Fibroblast of lung (primary cell): ENCODE data around the gene BIVM. TPM values are rescaled to one million over a fixed set of nuclear protein-coding genes. Genes with fewer than 3 reads are reported as not detected.

ENCODE experiments used
- DNase-seq, 2 donors: peaks; one replicate each; pipeline versions ENCODE4 v3.0.0 to v3.0.0-alpha.2; 2010; ENCODE audit warnings: low read depth in 2 of 2
- H2AFZ ChIP-seq: 2 replicates; pipeline ENCODE4 v1.5.1; 2012; ENCODE audit warnings: low read length, control low read depth, inconsistent platforms
- H3K27ac ChIP-seq: 2 replicates; pipeline ENCODE4 v1.5.1; 2011; ENCODE audit warnings: low read length, control low read depth; ENCODE audit not compliant: insufficient read depth
- H3K27me3 ChIP-seq: 2 replicates; pipeline ENCODE4 v1.5.1; 2011; ENCODE audit warnings: mild to moderate bottlenecking, low read length; ENCODE audit not compliant: control insufficient read depth, insufficient read depth
- H3K36me3 ChIP-seq: 2 replicates; pipeline ENCODE4 v1.5.1; 2011; ENCODE audit warnings: low read length; ENCODE audit not compliant: control insufficient read depth, insufficient read depth
- H3K4me1 ChIP-seq: 2 replicates; pipeline ENCODE4 v1.5.1; 2011; ENCODE audit warnings: low read length; ENCODE audit not compliant: control insufficient read depth, insufficient read depth; ENCODE audit errors: extremely low read depth
- H3K4me2 ChIP-seq: 2 replicates; pipeline ENCODE4 v1.5.1; 2011; ENCODE audit warnings: low read length, control low read depth; ENCODE audit not compliant: insufficient read depth; ENCODE audit errors: extremely low read depth
- H3K4me3 ChIP-seq, 4 experiments: fragments of 200-600 bp in 1 of 4; sonication (generic) in 1 of 4; replicated peaks in 1 of 4; 2 replicates each; pipeline ENCODE4 v1.5.1; 2011 to 2016; ENCODE audit warnings: low read length in 4 of 4, low read depth in 3 of 4, mild to moderate bottlenecking in 3 of 4, control low read depth in 2 of 4, inconsistent platforms in 1 of 4, mixed read lengths in 1 of 4; ENCODE audit not compliant: insufficient read depth in 1 of 4; ENCODE audit errors: control extremely low read depth in 1 of 4
- H3K79me2 ChIP-seq: 2 replicates; pipeline ENCODE4 v1.5.1; 2012; ENCODE audit warnings: mild to moderate bottlenecking, low read length, inconsistent platforms; ENCODE audit not compliant: control insufficient read depth, insufficient read depth
- H3K9ac ChIP-seq: 2 replicates; pipeline ENCODE4 v1.5.1; 2011; ENCODE audit warnings: mild to moderate bottlenecking, low read length, control low read depth; ENCODE audit not compliant: insufficient read depth
- H3K9me3 ChIP-seq: 2 replicates; pipeline ENCODE4 v1.5.1; 2012; ENCODE audit warnings: low read depth, low read length; ENCODE audit not compliant: control insufficient read depth, insufficient read depth
- H4K20me1 ChIP-seq: 2 replicates; pipeline ENCODE4 v1.5.1; 2011; ENCODE audit warnings: low read length; ENCODE audit not compliant: control insufficient read depth, insufficient read depth; ENCODE audit errors: extremely low read depth
- CTCF ChIP-seq, 2 donors: IDR thresholded peaks in 1 of 2; conservative IDR thresholded peaks in 1 of 2; 1 replicate in 1 of 2; 2 replicates in 1 of 2; pipeline ENCODE4 v1.5.1; 2011 to 2012; ENCODE audit warnings: low read length in 2 of 2, control low read depth in 1 of 2, inconsistent platforms in 1 of 2, low read depth in 1 of 2, mild to moderate bottlenecking in 1 of 2
- EZH2 ChIP-seq: IDR thresholded peaks from 2 replicates; pipeline ENCODE4 v1.5.1; 2012; ENCODE audit warnings: low read length, control low read depth, mild to moderate bottlenecking; ENCODE audit errors: missing control alignments
- polyA plus RNA-seq, 2 donors: library from polyadenylated mRNA; depleted of rRNA in 1 of 2; stranded (reverse) in 1 of 2; unstranded in 1 of 2; fragments of >200 nt; gene quantifications; 2 replicates each; pipeline ENCODE4 v1.2.1, GENCODE V29; 2011 to 2012; ENCODE audit warnings: missing spikeins in 1 of 2
- total RNA-seq: library from RNA; depleted of rRNA; stranded (reverse); fragments of >200 nt; gene quantifications from 2 replicates; pipeline ENCODE4 v1.2.1, GENCODE V29; 2014

Gene BIVM
- total and polyA plus RNA-seq, 2 donors (not counting 1 experiment from before 2014, with no cell fraction given), result 22.3 to 22.4 TPM

- H3K27ac ChIP-seq, result peak overlapping the region; percentile 88
- peak overlapping the region; percentile 73 to 95 (median 86) for H3K4me3 ChIP-seq
- DNase-seq, result no peak
- H3K9ac ChIP-seq, result peak overlapping the region; percentile 83
- no peaks in the 10 kb centered on the region for H3K36me3 ChIP-seq
- peaks cover 3% of the 10 kb centered on the region for H3K4me1 ChIP-seq
- H3K27me3 ChIP-seq, result no peaks in the 10 kb centered on the region
- no peaks in the 10 kb centered on the region for H3K9me3 ChIP-seq
- H3K4me2 ChIP-seq, result peak overlapping the region; percentile 96
- no peaks in the 10 kb centered on the region for H4K20me1 ChIP-seq
- TF ChIP-seq CTCF (conservative IDR thresholded peaks at IDR 0.05 in 1 of 2, IDR thresholded peaks at IDR 0.05 in 1 of 2; ENCODE audit: low read depth in 1 of 2, low read length in 2 of 2) (no peak), EZH2 (no peak)
- peaks cover 21% of the 10 kb centered on the region for H3K79me2 ChIP-seq
- peak overlapping the region; percentile 99 for H2AFZ ChIP-seq
Observed at GRCh38 chr13:102774214-102774568, 24.7 kb upstream of the BIVM start.

- Histone ChIP-seq H3K4me1 (peaks cover 3% of the 10 kb centered on the region), H2AFZ (no peak overlapping the region), H3K4me2 (no peak overlapping the region), H3K27me3 (no peaks in the 10 kb centered on the region), H3K9ac (no peak overlapping the region), H3K79me2 (peaks cover 21% of the 10 kb centered on the region), H4K20me1 (no peaks in the 10 kb centered on the region), H3K27ac (no peak overlapping the region), H3K36me3 (no peaks in the 10 kb centered on the region), H3K9me3 (no peaks in the 10 kb centered on the region), H3K4me3 (no peak overlapping the region)
- no peak for DNase-seq
- no peak for TF ChIP-seq EZH2
- no peak for TF ChIP-seq CTCF (conservative IDR thresholded peaks at IDR 0.05 in 1 of 2, IDR thresholded peaks at IDR 0.05 in 1 of 2; ENCODE audit: low read depth in 1 of 2, low read length in 2 of 2)
Observed at GRCh38 chr13:102774591-102775520, 24.1 kb upstream of the BIVM start.

GRCh38 chr13:102776271-102776670 is 22.6 kb upstream of the BIVM start:
- TF ChIP-seq CTCF (conservative IDR thresholded peaks at IDR 0.05 in 1 of 2, IDR thresholded peaks at IDR 0.05 in 1 of 2; ENCODE audit: low read depth in 1 of 2, low read length in 2 of 2), result no peak
- TF ChIP-seq EZH2, result no peak
- Histone ChIP-seq H3K9me3 (no peaks in the 10 kb centered on the region), H3K4me2 (no peak overlapping the region), H3K4me1 (peaks cover 3% of the 10 kb centered on the region), H3K9ac (no peak overlapping the region), H3K79me2 (peaks cover 18% of the 10 kb centered on the region), H3K27ac (no peak overlapping the region), H3K27me3 (no peaks in the 10 kb centered on the region), H3K36me3 (no peaks in the 10 kb centered on the region), H3K4me3 (no peak overlapping the region), H4K20me1 (no peaks in the 10 kb centered on the region), H2AFZ (no peak overlapping the region)
- no peak for DNase-seq
